GM12878 (cell line): ENCODE data around the gene TNNT2. TPM values are rescaled to one million over a fixed set of nuclear protein-coding genes. Genes with fewer than 3 reads are reported as not detected.

ENCODE experiments used
- ATAC-seq: fragments of 200-7000 bp; cut with Tn5 transposase; 3 replicates; pipeline ENCODE4 v1.9.1; 2020; ENCODE audit warnings: mild to moderate bottlenecking, moderate library complexity
- BruUV-seq: library from RNA; stranded (reverse); fragments of 400-500 nt; replicated peaks from 2 replicates; lab custom pipeline; 2021; lab: Mats Ljungman, UMichigan
- CTCF ChIA-PET: fragments of 300-600 bp; sonication (Branson Sonifier 250); formaldehyde crosslinking; extraction: SDS; loops from one replicate; lab custom pipeline; 2021; ENCODE audit warnings: inconsistent platforms; lab: Yijun Ruan, JAX
- POLR2A ChIA-PET: fragments of 350-600 bp; formaldehyde crosslinking; extraction: SDS; loops from one replicate; lab custom pipeline; 2021; ENCODE audit warnings: inconsistent platforms; lab: Charles Lee
- RAD21 ChIA-PET: fragments of 300-600 bp; sonication (Branson Sonifier 250); formaldehyde crosslinking; loops from one replicate; lab custom pipeline; 2023; ENCODE audit warnings: antibody characterized with exemption; ENCODE audit not compliant: unreplicated experiment; lab: Charles Lee
- SMC1A ChIA-PET: fragments of 300-600 bp; sonication (Branson Sonifier 250); formaldehyde crosslinking; loops from one replicate; lab custom pipeline; 2023; ENCODE audit not compliant: unreplicated experiment, uncharacterized antibody; lab: Charles Lee
- DNase-seq: peaks from one replicate; pipeline ENCODE4 v3.0.0-alpha.2; 2011; ENCODE audit warnings: low read depth, low spot score
- FAIRE-seq: peaks from 3 replicates; lab custom pipeline; 2011; peaks lifted over from hg19 to GRCh38; lab: Jason Lieb, UNC
- H2AFZ ChIP-seq: 2 replicates; pipeline ENCODE4 v1.6.0; 2011; ENCODE audit warnings: low read depth, low read length, control low read depth; ENCODE audit not compliant: control insufficient read depth
- H3K27ac ChIP-seq: 2 replicates; pipeline ENCODE4 v1.5.1; 2011; ENCODE audit warnings: control low read depth; ENCODE audit not compliant: control insufficient read depth, insufficient read depth
- H3K27me3 ChIP-seq, 2 experiments: replicated peaks in 1 of 2; 2 replicates each; pipeline versions ENCODE4 v1.6.0 to v1.6.1; 2011; ENCODE audit warnings: low read length in 1 of 2; ENCODE audit not compliant: control insufficient read depth in 2 of 2, insufficient read depth in 2 of 2
- H3K36me3 ChIP-seq, 2 experiments: 2 replicates each; pipeline ENCODE4 v1.5.1; 2011; ENCODE audit warnings: low read length in 1 of 2; ENCODE audit not compliant: control insufficient read depth in 2 of 2, insufficient read depth in 2 of 2
- H3K4me1 ChIP-seq: 2 replicates; pipeline ENCODE4 v1.6.1; 2011; ENCODE audit warnings: mild to moderate bottlenecking, low read length, moderate library complexity, mixed read lengths; ENCODE audit not compliant: control insufficient read depth, insufficient read depth
- H3K4me2 ChIP-seq: 2 replicates; pipeline ENCODE4 v1.6.0; 2011; ENCODE audit warnings: control low read depth; ENCODE audit not compliant: control insufficient read depth, insufficient read depth
- H3K4me3 ChIP-seq: fragments of 200-600 bp; sonication (generic); 2 replicates; pipeline ENCODE4 v1.5.1; 2016
- H3K79me2 ChIP-seq: 2 replicates; pipeline ENCODE4 v1.6.0; 2011; ENCODE audit warnings: low read length; ENCODE audit not compliant: control insufficient read depth, insufficient read depth
- H3K9ac ChIP-seq: 2 replicates; pipeline ENCODE4 v1.8.0; 2011; ENCODE audit warnings: low read length, control low read depth, mixed read lengths; ENCODE audit not compliant: control insufficient read depth, insufficient read depth
- H3K9me3 ChIP-seq: replicated peaks from 3 replicates; pipeline ENCODE4 v1.5.1; 2011; ENCODE audit warnings: mild to moderate bottlenecking, low read length; ENCODE audit not compliant: control insufficient read depth, insufficient read depth
- H4K20me1 ChIP-seq: 2 replicates; pipeline ENCODE4 v1.6.0; 2011; ENCODE audit not compliant: control insufficient read depth, insufficient read depth
- CHD2 ChIP-seq: IDR thresholded peaks from 2 replicates; pipeline ENCODE4 v1.6.1; 2011; ENCODE audit warnings: low read depth, low read length, improper control_type of control experiment, borderline replicate concordance
- CHD4 ChIP-seq: fragments of 200-600 bp; sonication (generic); IDR thresholded peaks from 2 replicates; pipeline ENCODE4 v1.6.1; 2016; ENCODE audit warnings: mild to moderate bottlenecking
- DPF2 ChIP-seq: fragments of 450-650 bp; IDR thresholded peaks from 2 replicates; pipeline ENCODE4 v1.6.1; 2017; ENCODE audit warnings: mild to moderate bottlenecking
- JUND ChIP-seq: IDR thresholded peaks from 2 replicates; pipeline ENCODE4 v1.6.1; 2012; ENCODE audit warnings: low read depth, mild to moderate bottlenecking, low read length, improper control_type of control experiment, moderate library complexity
- MYC ChIP-seq: IDR thresholded peaks from 2 replicates; pipeline ENCODE4 v1.6.1; 2011; ENCODE audit warnings: mild to moderate bottlenecking, low read length, moderate library complexity, inconsistent platforms; ENCODE audit not compliant: insufficient read depth, insufficient replicate concordance, insufficient read length, severe bottlenecking
- PML ChIP-seq: IDR thresholded peaks from 2 replicates; pipeline ENCODE4 v1.6.1; 2012; ENCODE audit warnings: low read length, inconsistent platforms
- POLR2AphosphoS5 ChIP-seq: IDR thresholded peaks from 2 replicates; pipeline ENCODE4 v1.6.1; 2011; ENCODE audit warnings: mild to moderate bottlenecking, low read length, inconsistent platforms
- RB1 ChIP-seq: fragments of 450-650 bp; formaldehyde crosslinking; IDR thresholded peaks from 2 replicates; pipeline ENCODE4 v1.6.1; 2017; ENCODE audit warnings: mild to moderate bottlenecking, borderline replicate concordance
- SRF ChIP-seq, 2 experiments: IDR thresholded peaks; 2 replicates each; pipeline ENCODE4 v1.6.1; 2011; ENCODE audit warnings: low read depth in 2 of 2, low read length in 2 of 2, mild to moderate bottlenecking in 1 of 2, moderate library complexity in 1 of 2
- ZZZ3 ChIP-seq: IDR thresholded peaks from 2 replicates; pipeline ENCODE4 v1.6.1; 2011; ENCODE audit warnings: low read depth; ENCODE audit not compliant: control insufficient read depth, insufficient read length
- WGBS: methylation state at CpG from one replicate; pipeline ENCODE4 v1.1.6; 2016; ENCODE audit warnings: low lambda C conversion rate; ENCODE audit not compliant: insufficient replicate concordance, insufficient coverage; ENCODE audit errors: missing lambda C conversion rate; 5-methylcytosine and 5-hydroxymethylcytosine counted together
- in situ Hi-C: fragments of 300-500 bp; cut with MboI; formaldehyde crosslinking; loops from 9 replicates; pipeline ENCODE4 v1.14.3; 2018; ENCODE audit warnings: mixed read lengths
- intact Hi-C: fragments of 100-400 bp; cut with micrococcal nuclease; formaldehyde crosslinking; loops from one replicate; pipeline ENCODE4 v1.14.2; 2022; ENCODE audit not compliant: unreplicated experiment
- polyA plus RNA-seq, 11 experiments: library from polyadenylated mRNA; depleted of rRNA in 4 of 11; unstranded in 6 of 11; stranded (reverse) in 5 of 11; fragments of >200 nt; fragmentation: Nextera tagmentation in 4 of 11; fragmentation: Illumina TruSeq in 1 of 11; extraction: Ambion mirVana in 4 of 11; extraction: Trizol in 1 of 11; gene quantifications; 1 replicate in 1 of 11; 2 replicates in 10 of 11; pipeline versions ENCODE4 v1.2.1 to v1.2.3, GENCODE V29; 2011 to 2016; ENCODE audit warnings: inconsistent platforms in 2 of 11, missing spikeins in 2 of 11, low read depth in 1 of 11
- total RNA-seq, 4 experiments: library from RNA; depleted of rRNA in 3 of 4; stranded (reverse); fragments of >200 nt in 3 of 4; fragmentation: Illumina TruSeq in 1 of 4; extraction: Trizol in 1 of 4; gene quantifications; 2 replicates each; pipeline versions ENCODE4 v1.2.1 to v1.2.3, GENCODE V29; 2013 to 2021
- TF ChIP-seq, protein P1 (sequence below): fragments of 450-650 bp; formaldehyde crosslinking; IDR thresholded peaks from 2 replicates; pipeline ENCODE4 v1.5.0; 2022; ENCODE audit warnings: mild to moderate bottlenecking, missing genetic modification characterization
- TF ChIP-seq, protein P2 (sequence below): fragments of 450-650 bp; formaldehyde crosslinking; IDR thresholded peaks from 2 replicates; pipeline ENCODE4 v1.4.0; 2022; ENCODE audit warnings: mild to moderate bottlenecking, moderate library complexity
- TF ChIP-seq, protein P3 (sequence below): fragments of 450-650 bp; IDR thresholded peaks from 2 replicates; pipeline ENCODE4 v1.6.1; 2016; ENCODE audit warnings: mild to moderate bottlenecking, moderate library complexity, borderline replicate concordance

TNNT2 gene
- total and polyA plus RNA-seq, 10 of the 15 experiments (the other 5 are each of a cell fraction or from before 2014, with no cell fraction given): 2.2 TPM; not detected in 9

DNA sequence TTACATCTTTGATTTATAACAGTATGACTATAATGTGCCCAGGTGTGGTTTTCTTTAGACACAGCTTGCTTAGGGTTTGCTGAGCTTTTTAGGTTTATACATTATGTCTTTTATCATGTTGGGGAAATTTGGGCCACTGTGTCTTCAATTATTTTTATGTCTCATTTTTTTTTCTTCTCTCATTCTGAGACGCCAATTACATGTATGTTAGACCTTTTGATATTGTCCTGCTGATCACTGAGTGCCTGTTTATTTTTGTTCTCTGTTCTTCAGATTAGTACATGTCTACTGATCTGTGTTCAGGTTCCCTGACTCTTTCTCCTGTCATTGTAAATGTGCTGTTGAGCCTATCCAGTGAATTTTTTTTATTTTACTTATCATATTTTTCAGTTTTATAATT is 36.1 kb downstream of the TNNT2 start:
- no peak for ATAC-seq
- no peaks in the 10 kb centered on the region for H3K36me3 ChIP-seq
- no peaks in the 10 kb centered on the region for H3K4me1 ChIP-seq
- in situ Hi-C loops: no loop called here
- H2AFZ ChIP-seq: no peak overlapping the region
- CTCF ChIA-PET: interaction anchor here (1.5 kb wide), 1 partner anchor 8 kb away, joined by 4 read pairs; no protein-coding TSS in a partner anchor
- H3K27me3 ChIP-seq: peaks cover 0 to 3% of the 10 kb centered on the region in 2 experiments; a peak in 2 of 4 replicates
- intact Hi-C loops: no loop called here
- H3K9ac ChIP-seq: no peak overlapping the region
- FAIRE-seq: no peak
- no peaks in the 10 kb centered on the region for H4K20me1 ChIP-seq
- no peaks in the 10 kb centered on the region; the same call in 2 of the 3 replicates for H3K9me3 ChIP-seq
- H3K27ac ChIP-seq: no peak overlapping the region
- SMC1A ChIA-PET: no interaction called here
- BruUV-seq: no TSS peak
- RAD21 ChIA-PET: no interaction called here
- no peak overlapping the region for H3K4me2 ChIP-seq
- WGBS: 0% methylated on average over 1 of the region's 1 CpG
- no peaks in the 10 kb centered on the region for H3K79me2 ChIP-seq
- DNase-seq: no peak
- POLR2A ChIA-PET: no interaction called here
- H3K4me3 ChIP-seq: no peak overlapping the region
- TF ChIP-seq PML: no peak
- TF ChIP-seq, protein P1, sequence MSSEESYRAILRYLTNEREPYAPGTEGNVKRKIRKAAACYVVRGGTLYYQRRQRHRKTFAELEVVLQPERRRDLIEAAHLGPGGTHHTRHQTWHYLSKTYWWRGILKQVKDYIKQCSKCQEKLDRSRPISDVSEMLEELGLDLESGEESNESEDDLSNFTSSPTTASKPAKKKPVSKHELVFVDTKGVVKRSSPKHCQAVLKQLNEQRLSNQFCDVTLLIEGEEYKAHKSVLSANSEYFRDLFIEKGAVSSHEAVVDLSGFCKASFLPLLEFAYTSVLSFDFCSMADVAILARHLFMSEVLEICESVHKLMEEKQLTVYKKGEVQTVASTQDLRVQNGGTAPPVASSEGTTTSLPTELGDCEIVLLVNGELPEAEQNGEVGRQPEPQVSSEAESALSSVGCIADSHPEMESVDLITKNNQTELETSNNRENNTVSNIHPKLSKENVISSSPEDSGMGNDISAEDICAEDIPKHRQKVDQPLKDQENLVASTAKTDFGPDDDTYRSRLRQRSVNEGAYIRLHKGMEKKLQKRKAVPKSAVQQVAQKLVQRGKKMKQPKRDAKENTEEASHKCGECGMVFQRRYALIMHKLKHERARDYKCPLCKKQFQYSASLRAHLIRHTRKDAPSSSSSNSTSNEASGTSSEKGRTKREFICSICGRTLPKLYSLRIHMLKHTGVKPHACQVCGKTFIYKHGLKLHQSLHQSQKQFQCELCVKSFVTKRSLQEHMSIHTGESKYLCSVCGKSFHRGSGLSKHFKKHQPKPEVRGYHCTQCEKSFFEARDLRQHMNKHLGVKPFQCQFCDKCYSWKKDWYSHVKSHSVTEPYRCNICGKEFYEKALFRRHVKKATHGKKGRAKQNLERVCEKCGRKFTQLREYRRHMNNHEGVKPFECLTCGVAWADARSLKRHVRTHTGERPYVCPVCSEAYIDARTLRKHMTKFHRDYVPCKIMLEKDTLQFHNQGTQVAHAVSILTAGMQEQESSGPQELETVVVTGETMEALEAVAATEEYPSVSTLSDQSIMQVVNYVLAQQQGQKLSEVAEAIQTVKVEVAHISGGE (CRISPR knock-in tag): no peak
- no peak for TF ChIP-seq POLR2AphosphoS5
- TF ChIP-seq CHD2: no peak
- no peak for TF ChIP-seq ZZZ3
- TF ChIP-seq RB1: no peak
- TF ChIP-seq DPF2: no peak
- TF ChIP-seq CHD4: no peak
- TF ChIP-seq JUND: no peak
- TF ChIP-seq MYC: no peak
- TF ChIP-seq SRF (IDR thresholded peaks at IDR 0.05; ENCODE audit: low read depth in 2 of 2, low read length in 2 of 2): no peak
- TF ChIP-seq, protein P2, sequence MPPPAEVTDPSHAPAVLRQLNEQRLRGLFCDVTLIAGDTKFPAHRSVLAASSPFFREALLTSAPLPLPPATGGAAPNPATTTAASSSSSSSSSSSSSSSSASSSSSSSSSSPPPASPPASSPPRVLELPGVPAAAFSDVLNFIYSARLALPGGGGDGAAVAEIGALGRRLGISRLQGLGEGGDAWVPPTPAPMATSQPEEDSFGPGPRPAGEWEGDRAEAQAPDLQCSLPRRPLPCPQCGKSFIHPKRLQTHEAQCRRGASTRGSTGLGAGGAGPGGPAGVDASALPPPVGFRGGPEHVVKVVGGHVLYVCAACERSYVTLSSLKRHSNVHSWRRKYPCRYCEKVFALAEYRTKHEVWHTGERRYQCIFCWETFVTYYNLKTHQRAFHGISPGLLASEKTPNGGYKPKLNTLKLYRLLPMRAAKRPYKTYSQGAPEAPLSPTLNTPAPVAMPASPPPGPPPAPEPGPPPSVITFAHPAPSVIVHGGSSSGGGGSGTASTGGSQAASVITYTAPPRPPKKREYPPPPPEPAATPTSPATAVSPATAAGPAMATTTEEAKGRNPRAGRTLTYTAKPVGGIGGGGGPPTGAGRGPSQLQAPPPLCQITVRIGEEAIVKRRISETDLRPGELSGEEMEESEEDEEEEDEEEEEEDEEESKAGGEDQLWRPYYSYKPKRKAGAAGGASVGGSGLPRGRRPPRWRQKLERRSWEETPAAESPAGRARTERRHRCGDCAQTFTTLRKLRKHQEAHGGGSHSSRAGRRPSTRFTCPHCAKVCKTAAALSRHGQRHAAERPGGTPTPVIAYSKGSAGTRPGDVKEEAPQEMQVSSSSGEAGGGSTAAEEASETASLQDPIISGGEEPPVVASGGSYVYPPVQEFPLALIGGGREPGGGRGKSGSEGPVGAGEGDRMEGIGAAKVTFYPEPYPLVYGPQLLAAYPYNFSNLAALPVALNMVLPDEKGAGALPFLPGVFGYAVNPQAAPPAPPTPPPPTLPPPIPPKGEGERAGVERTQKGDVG: no peak
- TF ChIP-seq, protein P3, sequence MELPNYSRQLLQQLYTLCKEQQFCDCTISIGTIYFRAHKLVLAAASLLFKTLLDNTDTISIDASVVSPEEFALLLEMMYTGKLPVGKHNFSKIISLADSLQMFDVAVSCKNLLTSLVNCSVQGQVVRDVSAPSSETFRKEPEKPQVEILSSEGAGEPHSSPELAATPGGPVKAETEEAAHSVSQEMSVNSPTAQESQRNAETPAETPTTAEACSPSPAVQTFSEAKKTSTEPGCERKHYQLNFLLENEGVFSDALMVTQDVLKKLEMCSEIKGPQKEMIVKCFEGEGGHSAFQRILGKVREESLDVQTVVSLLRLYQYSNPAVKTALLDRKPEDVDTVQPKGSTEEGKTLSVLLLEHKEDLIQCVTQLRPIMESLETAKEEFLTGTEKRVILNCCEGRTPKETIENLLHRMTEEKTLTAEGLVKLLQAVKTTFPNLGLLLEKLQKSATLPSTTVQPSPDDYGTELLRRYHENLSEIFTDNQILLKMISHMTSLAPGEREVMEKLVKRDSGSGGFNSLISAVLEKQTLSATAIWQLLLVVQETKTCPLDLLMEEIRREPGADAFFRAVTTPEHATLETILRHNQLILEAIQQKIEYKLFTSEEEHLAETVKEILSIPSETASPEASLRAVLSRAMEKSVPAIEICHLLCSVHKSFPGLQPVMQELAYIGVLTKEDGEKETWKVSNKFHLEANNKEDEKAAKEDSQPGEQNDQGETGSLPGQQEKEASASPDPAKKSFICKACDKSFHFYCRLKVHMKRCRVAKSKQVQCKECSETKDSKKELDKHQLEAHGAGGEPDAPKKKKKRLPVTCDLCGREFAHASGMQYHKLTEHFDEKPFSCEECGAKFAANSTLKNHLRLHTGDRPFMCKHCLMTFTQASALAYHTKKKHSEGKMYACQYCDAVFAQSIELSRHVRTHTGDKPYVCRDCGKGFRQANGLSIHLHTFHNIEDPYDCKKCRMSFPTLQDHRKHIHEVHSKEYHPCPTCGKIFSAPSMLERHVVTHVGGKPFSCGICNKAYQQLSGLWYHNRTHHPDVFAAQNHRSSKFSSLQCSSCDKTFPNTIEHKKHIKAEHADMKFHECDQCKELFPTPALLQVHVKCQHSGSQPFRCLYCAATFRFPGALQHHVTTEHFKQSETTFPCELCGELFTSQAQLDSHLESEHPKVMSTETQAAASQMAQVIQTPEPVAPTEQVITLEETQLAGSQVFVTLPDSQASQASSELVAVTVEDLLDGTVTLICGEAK: no peak
